T-helper 2 cell treated with Interferon-gamma antibody and Interleukin-4, amounts not matched to agents 5 μg/mL and 100 μg/mL, for 36 hours (primary cell): ENCODE data around the gene RASD2.
"Not testable (repeated sequence)": the region's sequence is repeated elsewhere in the genome, so short reads cannot be mapped to it uniquely, and the experiment has no call there.

Experiments
- DNase-seq: peaks from one replicate; pipeline ENCODE4 v3.0.0; 2021; ENCODE audit warnings: low spot score
- H3K27ac Mint-ChIP-seq: one replicate; pipeline ENCODE4 v1.8.0; 2021; ENCODE audit warnings: mild to moderate bottlenecking, mixed read lengths
- H3K27me3 Mint-ChIP-seq: one replicate; pipeline ENCODE4 v1.8.0; 2021; ENCODE audit warnings: low read depth, mixed read lengths
- H3K36me3 Mint-ChIP-seq: one replicate; pipeline ENCODE4 v1.8.0; 2021; ENCODE audit warnings: low read depth, mixed read lengths
- H3K4me1 Mint-ChIP-seq: one replicate; pipeline ENCODE4 v1.8.0; 2021; ENCODE audit warnings: low read depth, mixed read lengths
- H3K4me3 Mint-ChIP-seq: one replicate; pipeline ENCODE4 v1.8.0; 2022; ENCODE audit warnings: mild to moderate bottlenecking, moderate library complexity, mixed read lengths
- H3K9me3 Mint-ChIP-seq: one replicate; pipeline ENCODE4 v1.8.0; 2021; ENCODE audit warnings: mixed read lengths

Gene RASD2

GRCh38 chr22:35510481-35510934 is 30.1 kb upstream of the RASD2 start:
- H3K27me3 Mint-ChIP-seq, result peaks cover 12% of the 10 kb centered on the region
- no peaks in the 10 kb centered on the region for H3K9me3 Mint-ChIP-seq
- H3K4me1 Mint-ChIP-seq, result no peaks in the 10 kb centered on the region
- no peak overlapping the region for H3K27ac Mint-ChIP-seq
- no peaks in the 10 kb centered on the region for H3K36me3 Mint-ChIP-seq
- H3K4me3 Mint-ChIP-seq, result no peak overlapping the region
- no peak for DNase-seq

DNA sequence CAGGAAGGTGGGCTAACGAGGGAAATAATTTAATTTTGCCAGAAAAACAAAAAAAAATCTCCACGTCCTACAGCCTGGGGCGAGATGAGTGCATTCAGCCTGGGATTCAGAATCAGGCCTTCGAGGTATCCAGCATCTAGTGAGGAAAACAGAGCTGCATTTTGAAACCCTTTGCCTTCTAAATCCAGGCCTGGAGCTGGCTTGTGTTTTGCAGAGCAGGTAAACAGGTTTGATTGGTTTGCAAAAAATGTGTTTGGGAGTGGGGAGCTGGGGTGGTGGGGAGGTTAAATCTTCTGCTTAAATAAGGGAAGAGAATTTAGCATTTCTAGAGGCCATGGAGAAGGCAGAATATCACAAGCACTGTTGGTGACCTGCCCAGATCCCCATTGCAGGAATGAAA is 29.7 kb upstream of the RASD2 start:
- H3K27ac Mint-ChIP-seq, result no peak overlapping the region
- H3K4me1 Mint-ChIP-seq, result no peaks in the 10 kb centered on the region
- H3K4me3 Mint-ChIP-seq, result no peak overlapping the region
- H3K9me3 Mint-ChIP-seq, result no peaks in the 10 kb centered on the region
- H3K27me3 Mint-ChIP-seq, result peaks cover 12% of the 10 kb centered on the region
- no peak for DNase-seq
- no peaks in the 10 kb centered on the region for H3K36me3 Mint-ChIP-seq

DNA sequence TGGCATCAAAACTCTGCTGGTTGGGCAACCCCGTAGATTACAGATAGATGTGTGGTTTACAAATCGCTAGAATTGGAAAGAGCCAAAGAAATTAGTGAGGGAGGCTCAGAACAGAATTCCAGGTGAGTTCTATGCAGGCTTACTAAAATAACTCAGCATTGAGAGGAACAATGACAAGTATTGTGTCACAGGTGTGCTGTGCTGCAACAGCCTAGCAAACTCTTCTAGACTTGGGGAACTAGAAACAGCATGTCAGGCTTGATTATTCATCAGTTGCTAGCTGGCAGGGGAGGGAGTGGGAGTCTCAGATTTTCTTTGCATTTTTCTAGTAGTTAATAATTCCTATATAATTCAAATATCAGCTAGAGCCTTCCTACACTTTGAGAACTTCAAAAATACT is 26.3 kb upstream of the RASD2 start:
- Mint-ChIP-seq H3K27ac (no peak overlapping the region), H3K36me3 (no peaks in the 10 kb centered on the region), H3K9me3 (no peaks in the 10 kb centered on the region), H3K27me3 (peaks cover 13% of the 10 kb centered on the region), H3K4me1 (no peaks in the 10 kb centered on the region), H3K4me3 (no peak overlapping the region)
- DNase-seq, result no peak

- not testable (repeated sequence) for H3K36me3 Mint-ChIP-seq, H3K4me1 Mint-ChIP-seq, H3K27ac Mint-ChIP-seq, H3K9me3 Mint-ChIP-seq, H3K4me3 Mint-ChIP-seq, DNase-seq
- H3K27me3 Mint-ChIP-seq, result peaks cover 13% of the 10 kb centered on the region
Observed at GRCh38 chr22:35515952-35516351, 24.7 kb upstream of the RASD2 start.

- H3K9me3 Mint-ChIP-seq, result no peaks in the 10 kb centered on the region
- peaks cover 13% of the 10 kb centered on the region for H3K27me3 Mint-ChIP-seq
- no peaks in the 10 kb centered on the region for H3K4me1 Mint-ChIP-seq
Observed at GRCh38 chr22:35516723-35517122, 23.9 kb upstream of the RASD2 start.

DNA sequence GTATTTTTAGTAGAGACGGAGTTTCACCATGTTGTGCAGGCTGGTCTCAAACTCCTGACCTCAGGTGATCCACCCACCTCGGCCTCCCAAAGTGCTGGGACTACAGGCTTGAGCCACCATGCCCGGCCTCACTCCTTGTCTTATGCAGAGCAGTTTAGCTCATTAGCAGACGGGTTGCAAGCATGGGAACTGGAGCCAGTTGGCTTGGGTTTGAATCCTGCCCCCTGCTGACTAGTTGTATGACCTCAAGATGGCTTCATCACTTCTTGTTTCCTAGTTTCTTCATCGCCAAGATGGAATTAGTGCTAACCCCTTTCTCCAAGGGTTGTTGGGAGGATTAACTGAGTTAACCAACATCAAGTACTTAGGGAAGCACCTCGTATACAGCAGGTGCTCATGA is 23.4 kb upstream of the RASD2 start:
- H3K27ac Mint-ChIP-seq, result no peak overlapping the region
- peaks cover 17% of the 10 kb centered on the region for H3K27me3 Mint-ChIP-seq

More at GRCh38 chr22:35516723-35517122, 23.9 kb upstream of the RASD2 start:
- DNase-seq, result no peak
- H3K4me3 Mint-ChIP-seq, result no peak overlapping the region
- H3K27ac Mint-ChIP-seq, result no peak overlapping the region
- no peaks in the 10 kb centered on the region for H3K36me3 Mint-ChIP-seq

DNA sequence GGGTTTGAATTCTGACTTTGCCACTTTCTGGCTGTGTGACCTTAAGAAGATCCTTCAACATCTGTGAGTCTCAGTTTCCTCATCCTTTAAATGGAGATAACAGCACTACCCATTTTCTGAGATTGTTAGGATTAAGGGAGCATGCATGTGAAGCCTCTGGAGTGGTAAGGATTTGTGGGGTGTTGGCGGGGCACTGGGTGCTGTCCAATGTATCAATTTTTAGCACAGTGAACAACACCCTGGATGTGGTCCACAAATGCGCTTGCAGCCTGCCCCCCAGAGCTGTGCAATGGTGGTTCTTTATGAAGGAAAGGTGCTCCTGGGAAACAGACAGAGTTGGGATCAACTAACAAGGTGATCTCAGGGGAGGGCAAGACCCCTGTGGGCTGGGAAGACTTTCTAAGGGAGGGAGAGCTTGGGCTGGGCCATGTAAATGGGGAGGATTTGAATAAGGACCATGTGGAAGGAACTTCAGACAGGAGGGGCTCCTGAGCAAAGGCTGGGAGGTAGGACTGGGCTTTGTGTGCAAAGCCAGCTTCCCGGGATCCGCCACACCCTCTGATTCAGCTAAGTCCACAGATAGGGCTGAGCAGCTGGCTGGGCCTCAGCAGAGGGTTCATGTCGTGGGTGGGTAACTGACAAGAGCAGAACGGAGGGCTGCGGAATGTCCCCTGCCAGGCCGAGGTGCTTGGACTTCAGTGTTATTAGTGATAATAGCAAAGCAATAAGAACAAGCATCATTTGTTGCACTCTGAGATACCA is 22.7 kb upstream of the RASD2 start:
- no peaks in the 10 kb centered on the region for H3K36me3 Mint-ChIP-seq
- no peaks in the 10 kb centered on the region for H3K4me1 Mint-ChIP-seq
- no peaks in the 10 kb centered on the region for H3K9me3 Mint-ChIP-seq
- DNase-seq, result no peak
- no peak overlapping the region for H3K27ac Mint-ChIP-seq
- H3K27me3 Mint-ChIP-seq, result peaks cover 23% of the 10 kb centered on the region
- no peak overlapping the region for H3K4me3 Mint-ChIP-seq

More for the DNA sequence above, 23.4 kb upstream of the RASD2 start:
- Mint-ChIP-seq H3K4me3 (no peak overlapping the region), H3K4me1 (no peaks in the 10 kb centered on the region), H3K9me3 (no peaks in the 10 kb centered on the region), H3K36me3 (no peaks in the 10 kb centered on the region)
- no peak for DNase-seq

DNA sequence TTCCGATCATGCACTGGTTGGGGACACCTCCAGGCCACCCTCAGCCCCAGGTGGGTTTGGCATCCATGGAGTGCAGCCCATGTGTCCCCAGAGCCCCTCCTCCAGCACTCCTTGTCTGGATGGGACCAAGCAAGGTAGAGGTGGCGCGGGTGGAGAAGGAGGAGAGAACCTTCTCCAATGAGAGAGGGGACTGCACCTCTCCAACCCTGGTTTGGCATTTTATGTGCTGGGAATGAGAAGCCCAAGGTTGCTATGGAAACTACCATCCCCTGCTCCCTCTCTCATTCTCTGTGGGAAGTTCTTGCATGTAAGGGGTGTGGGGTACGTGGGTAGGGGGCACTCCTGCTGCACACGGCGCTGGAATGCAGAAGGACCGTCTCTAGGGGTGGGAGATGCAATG is 21.8 kb upstream of the RASD2 start:
- H3K27me3 Mint-ChIP-seq, result peaks cover 17% of the 10 kb centered on the region
- no peaks in the 10 kb centered on the region for H3K9me3 Mint-ChIP-seq
- DNase-seq, result no peak
- no peak overlapping the region for H3K4me3 Mint-ChIP-seq
- no peak overlapping the region for H3K27ac Mint-ChIP-seq
- H3K36me3 Mint-ChIP-seq, result no peaks in the 10 kb centered on the region
- H3K4me1 Mint-ChIP-seq, result no peaks in the 10 kb centered on the region

- no peaks in the 10 kb centered on the region for H3K36me3 Mint-ChIP-seq
- no peak for DNase-seq
- no peaks in the 10 kb centered on the region for H3K4me1 Mint-ChIP-seq
- no peaks in the 10 kb centered on the region for H3K9me3 Mint-ChIP-seq
- peaks cover 13% of the 10 kb centered on the region for H3K27me3 Mint-ChIP-seq
- H3K27ac Mint-ChIP-seq, result no peak overlapping the region
- no peak overlapping the region for H3K4me3 Mint-ChIP-seq
Observed at GRCh38 chr22:35519306-35520000, 21.2 kb upstream of the RASD2 start.

GRCh38 chr22:35521358-35522224 is 19.0 kb upstream of the RASD2 start:
- Mint-ChIP-seq H3K27ac (no peak overlapping the region), H3K27me3 (peaks cover 11% of the 10 kb centered on the region), H3K4me3 (no peak overlapping the region), H3K9me3 (no peaks in the 10 kb centered on the region), H3K4me1 (no peaks in the 10 kb centered on the region), H3K36me3 (no peaks in the 10 kb centered on the region)
- no peak for DNase-seq

DNA sequence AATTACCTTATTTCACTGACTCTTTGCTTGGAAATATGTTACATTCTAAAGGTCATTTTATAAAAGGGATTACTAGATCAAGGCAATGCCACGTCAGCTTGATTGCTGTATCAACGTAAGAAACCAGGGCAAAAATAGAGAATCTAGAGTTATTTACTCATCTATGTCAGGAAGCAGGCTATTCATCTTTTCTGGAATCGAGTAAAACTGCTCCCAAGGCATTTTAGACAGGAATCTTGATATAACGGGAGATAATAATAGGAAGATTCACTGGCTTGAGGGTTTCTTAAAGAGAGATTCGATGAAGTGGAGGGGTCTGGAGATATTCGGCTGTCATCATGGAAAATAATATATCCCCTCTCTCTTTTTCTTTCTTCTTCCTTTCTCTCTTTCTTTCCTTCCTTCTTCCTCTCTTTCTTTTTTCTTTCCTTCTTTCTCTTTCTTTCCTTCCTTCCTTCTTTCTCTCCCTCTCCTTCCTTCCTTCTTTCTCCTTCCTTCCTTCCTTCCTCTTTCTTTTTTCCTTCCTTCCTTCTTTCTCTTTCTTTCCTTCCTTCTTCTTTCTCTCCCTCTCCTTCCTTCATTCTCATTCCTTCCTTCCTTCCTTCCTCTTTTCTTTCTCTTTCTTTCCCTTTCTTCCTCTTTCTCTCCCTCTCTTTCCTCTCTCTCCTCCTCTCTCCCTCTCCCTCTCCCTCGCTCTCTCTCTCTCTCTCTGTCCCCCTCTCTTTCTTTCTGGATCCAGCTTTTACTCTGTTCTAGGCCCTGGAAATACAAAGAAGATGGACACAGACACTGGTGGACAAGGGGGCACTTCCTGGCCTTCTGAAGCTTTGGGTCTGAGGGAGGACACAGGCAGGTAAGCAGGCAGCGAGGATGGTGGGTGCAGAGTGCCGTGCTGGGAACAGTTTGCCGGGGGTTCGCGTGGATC is 18.1 kb upstream of the RASD2 start:
- Mint-ChIP-seq H3K4me3 (no peak overlapping the region), H3K27ac (no peak overlapping the region), H3K36me3 (no peaks in the 10 kb centered on the region), H3K27me3 (peaks cover 11% of the 10 kb centered on the region), H3K9me3 (no peaks in the 10 kb centered on the region), H3K4me1 (no peaks in the 10 kb centered on the region)
- no peak for DNase-seq

DNA sequence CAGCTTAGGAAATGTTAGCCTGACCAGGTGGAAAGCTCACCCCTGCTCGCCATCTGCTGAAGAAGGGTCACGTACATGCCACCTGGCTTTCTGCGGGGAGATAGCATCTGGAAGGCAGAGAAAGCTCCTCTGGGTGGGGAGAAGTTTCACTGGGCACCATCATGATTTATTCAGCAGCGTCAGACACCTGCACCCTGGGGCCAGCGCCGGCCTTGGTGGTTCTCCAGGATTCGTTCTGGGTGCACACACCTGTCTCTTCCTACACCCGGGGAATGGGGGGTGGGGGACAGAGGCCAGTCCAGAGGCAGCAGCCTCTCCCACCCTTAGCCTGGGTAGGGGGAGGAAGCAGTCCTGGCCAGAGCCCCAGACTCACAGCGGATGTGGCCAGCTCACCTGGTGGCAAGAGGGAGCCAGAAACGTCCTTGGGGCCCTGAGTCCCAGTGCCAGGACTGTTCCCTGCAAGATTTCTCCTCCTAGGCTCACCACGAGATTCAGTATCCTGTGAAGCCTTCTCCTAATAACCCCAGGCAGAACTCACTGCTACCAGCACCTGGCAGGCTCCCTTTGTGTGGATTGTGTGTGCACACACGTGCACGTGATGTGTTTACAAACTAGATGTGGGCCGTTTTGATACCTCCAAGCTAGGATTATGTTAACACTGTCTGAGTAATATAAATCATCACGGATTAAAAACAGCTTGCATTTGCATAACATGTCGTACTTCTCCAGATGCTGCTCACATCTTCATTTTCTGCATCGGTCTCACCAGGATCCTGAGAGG is 17.3 kb upstream of the RASD2 start:
- Mint-ChIP-seq H3K27me3 (peaks cover 11% of the 10 kb centered on the region), H3K27ac (no peak overlapping the region), H3K4me1 (no peaks in the 10 kb centered on the region), H3K36me3 (no peaks in the 10 kb centered on the region), H3K9me3 (no peaks in the 10 kb centered on the region), H3K4me3 (no peak overlapping the region)
- DNase-seq, result no peak
